PFSK-1 (cell line): ENCODE data around the gene PTGER4.

Experiments
- POLR2AphosphoS5 ChIP-seq: IDR thresholded peaks from 2 replicates; pipeline ENCODE4 v1.6.1; 2012; ENCODE audit warnings: low read depth, mild to moderate bottlenecking, control low read depth, low read length, moderate library complexity
- SIN3A ChIP-seq: IDR thresholded peaks from 2 replicates; pipeline ENCODE4 v1.6.1; 2012; ENCODE audit warnings: mild to moderate bottlenecking, low read length, moderate library complexity, borderline replicate concordance; ENCODE audit not compliant: insufficient read depth

- no peak for TF ChIP-seq SIN3A
- TF ChIP-seq POLR2AphosphoS5: no peak
Measured at GRCh38 chr5:40714001-40714400, 34.3 kb downstream of the PTGER4 start.
